ENCODE results near the gene FTO.

Gene FTO

GRCh38 chr16:53904533-53904932 is 200.6 kb downstream of the FTO start:
- no peaks in the 10 kb centered on the region for H4K20me1 ChIP-seq (ENCODE audit: low read depth, low read length)
- H3K9ac ChIP-seq (ENCODE audit: low read length): no peak overlapping the region
- H3K27ac ChIP-seq (ENCODE audit: low read depth, low read length): no peak overlapping the region
- H3K36me3 ChIP-seq (ENCODE audit: low read length): no peaks in the 10 kb centered on the region
- no peak overlapping the region for H3K4me3 ChIP-seq (ENCODE audit: insufficient read depth, low read length, poor library complexity, severe bottlenecking)
- H3K79me2 ChIP-seq (ENCODE audit: insufficient read depth, low read length): no peaks in the 10 kb centered on the region
- no peak overlapping the region for H2AFZ ChIP-seq (ENCODE audit: low read depth, low read length, severe bottlenecking)
- no peaks in the 10 kb centered on the region for H3K27me3 ChIP-seq (ENCODE audit: low read length)
- H3K9me3 ChIP-seq (ENCODE audit: insufficient read depth, low read length): no peaks in the 10 kb centered on the region
- H3K9me2 ChIP-seq (replicated peaks; ENCODE audit: insufficient read depth, low read length): no peaks in the 10 kb centered on the region
- TF ChIP-seq CTCF (IDR thresholded peaks at IDR 0.05; ENCODE audit: insufficient read depth, low read length, poor library complexity, severe bottlenecking) (no peak), EZH2phosphoT487 (conservative IDR thresholded peaks at IDR 0.05; ENCODE audit: low read length) (no peak)
- H3K4me2 ChIP-seq (ENCODE audit: low read depth, low read length, poor library complexity, severe bottlenecking): no peak overlapping the region
- H3F3A ChIP-seq (ENCODE audit: insufficient read depth): no peaks in the 10 kb centered on the region

- Histone ChIP-seq H3K36me3 (ENCODE audit: low read length) (no peaks in the 10 kb centered on the region), H3K4me2 (ENCODE audit: low read depth, low read length, poor library complexity, severe bottlenecking) (no peak overlapping the region), H4K20me1 (ENCODE audit: low read depth, low read length) (no peaks in the 10 kb centered on the region), H3K9me2 (replicated peaks; ENCODE audit: insufficient read depth, low read length) (no peaks in the 10 kb centered on the region), H3K9me3 (ENCODE audit: insufficient read depth, low read length) (no peaks in the 10 kb centered on the region), H3K27me3 (ENCODE audit: low read length) (no peaks in the 10 kb centered on the region), H3K9ac (ENCODE audit: low read length) (no peak overlapping the region), H3K27ac (ENCODE audit: low read depth, low read length) (no peak overlapping the region), H3F3A (ENCODE audit: insufficient read depth) (no peaks in the 10 kb centered on the region), H3K4me3 (ENCODE audit: insufficient read depth, low read length, poor library complexity, severe bottlenecking) (no peak overlapping the region), H2AFZ (ENCODE audit: low read depth, low read length, severe bottlenecking) (no peak overlapping the region), H3K79me2 (ENCODE audit: insufficient read depth, low read length) (no peaks in the 10 kb centered on the region)
- TF ChIP-seq CTCF (IDR thresholded peaks at IDR 0.05; ENCODE audit: insufficient read depth, low read length, poor library complexity, severe bottlenecking): no peak
- no peak for TF ChIP-seq EZH2phosphoT487 (conservative IDR thresholded peaks at IDR 0.05; ENCODE audit: low read length)
Measured at GRCh38 chr16:53905028-53905427, 201.1 kb downstream of the FTO start.

- no peak for TF ChIP-seq EZH2phosphoT487 (conservative IDR thresholded peaks at IDR 0.05; ENCODE audit: low read length)
- no peak for TF ChIP-seq CTCF (IDR thresholded peaks at IDR 0.05; ENCODE audit: insufficient read depth, low read length, poor library complexity, severe bottlenecking)
- H3K79me2 ChIP-seq (ENCODE audit: insufficient read depth, low read length): no peaks in the 10 kb centered on the region
- no peaks in the 10 kb centered on the region for H3F3A ChIP-seq (ENCODE audit: insufficient read depth)
- no peak overlapping the region for H3K27ac ChIP-seq (ENCODE audit: low read depth, low read length)
- no peaks in the 10 kb centered on the region for H3K36me3 ChIP-seq (ENCODE audit: low read length)
- no peaks in the 10 kb centered on the region for H3K9me3 ChIP-seq (ENCODE audit: insufficient read depth, low read length)
- no peak overlapping the region for H3K4me2 ChIP-seq (ENCODE audit: low read depth, low read length, poor library complexity, severe bottlenecking)
- H3K9ac ChIP-seq (ENCODE audit: low read length): no peak overlapping the region
- H4K20me1 ChIP-seq (ENCODE audit: low read depth, low read length): no peaks in the 10 kb centered on the region
- H3K4me3 ChIP-seq (ENCODE audit: insufficient read depth, low read length, poor library complexity, severe bottlenecking): no peak overlapping the region
- no peaks in the 10 kb centered on the region for H3K27me3 ChIP-seq (ENCODE audit: low read length)
- no peaks in the 10 kb centered on the region for H3K9me2 ChIP-seq (replicated peaks; ENCODE audit: insufficient read depth, low read length)
- no peak overlapping the region for H2AFZ ChIP-seq (ENCODE audit: low read depth, low read length, severe bottlenecking)
Measured at GRCh38 chr16:53908731-53909130, 204.8 kb downstream of the FTO start.
